Type B pancreatic cell (in vitro differentiated cells): ENCODE data around the gene CD33. TPM values are rescaled to one million over a fixed set of nuclear protein-coding genes. Genes with fewer than 3 reads are reported as not detected.

ENCODE experiments used
- DNase-seq: peaks from one replicate; pipeline ENCODE4 v3.0.0; 2021; ENCODE audit warnings: mixed read lengths; ENCODE audit not compliant: unreplicated experiment; ENCODE audit errors: extremely low spot score
- H3K27ac Mint-ChIP-seq: 2 replicates; pipeline ENCODE4 v1.8.0; 2021; ENCODE audit warnings: mild to moderate bottlenecking, mixed read lengths
- H3K27me3 Mint-ChIP-seq: 2 replicates; pipeline ENCODE4 v1.8.0; 2021; ENCODE audit warnings: mixed read lengths
- H3K36me3 Mint-ChIP-seq: 2 replicates; pipeline ENCODE4 v1.8.0; 2021; ENCODE audit warnings: mixed read lengths
- H3K4me1 Mint-ChIP-seq: one replicate; pipeline ENCODE4 v1.8.0; 2021; ENCODE audit warnings: mixed read lengths; ENCODE audit not compliant: unreplicated experiment
- H3K4me3 Mint-ChIP-seq: 2 replicates; pipeline ENCODE4 v1.8.0; 2021; ENCODE audit warnings: mild to moderate bottlenecking, mixed read lengths
- H3K9me3 Mint-ChIP-seq: 2 replicates; pipeline ENCODE4 v1.8.0; 2021; ENCODE audit warnings: mixed read lengths
- total RNA-seq: library from RNA; stranded (reverse); gene quantifications from 2 replicates; pipeline ENCODE4 v1.2.1, GENCODE V29; 2021; ENCODE audit warnings: low replicate concordance
- TF ChIP-seq, protein P1 (sequence below): fragments of 200-600 bp; sonication (generic); conservative IDR thresholded peaks from 2 replicates; pipeline ENCODE4 v1.5.0; 2021; ENCODE audit warnings: antibody characterized with exemption, mild to moderate bottlenecking

The CD33 gene
- total RNA-seq, 1 donor from 2014 or later: not detected

DNA sequence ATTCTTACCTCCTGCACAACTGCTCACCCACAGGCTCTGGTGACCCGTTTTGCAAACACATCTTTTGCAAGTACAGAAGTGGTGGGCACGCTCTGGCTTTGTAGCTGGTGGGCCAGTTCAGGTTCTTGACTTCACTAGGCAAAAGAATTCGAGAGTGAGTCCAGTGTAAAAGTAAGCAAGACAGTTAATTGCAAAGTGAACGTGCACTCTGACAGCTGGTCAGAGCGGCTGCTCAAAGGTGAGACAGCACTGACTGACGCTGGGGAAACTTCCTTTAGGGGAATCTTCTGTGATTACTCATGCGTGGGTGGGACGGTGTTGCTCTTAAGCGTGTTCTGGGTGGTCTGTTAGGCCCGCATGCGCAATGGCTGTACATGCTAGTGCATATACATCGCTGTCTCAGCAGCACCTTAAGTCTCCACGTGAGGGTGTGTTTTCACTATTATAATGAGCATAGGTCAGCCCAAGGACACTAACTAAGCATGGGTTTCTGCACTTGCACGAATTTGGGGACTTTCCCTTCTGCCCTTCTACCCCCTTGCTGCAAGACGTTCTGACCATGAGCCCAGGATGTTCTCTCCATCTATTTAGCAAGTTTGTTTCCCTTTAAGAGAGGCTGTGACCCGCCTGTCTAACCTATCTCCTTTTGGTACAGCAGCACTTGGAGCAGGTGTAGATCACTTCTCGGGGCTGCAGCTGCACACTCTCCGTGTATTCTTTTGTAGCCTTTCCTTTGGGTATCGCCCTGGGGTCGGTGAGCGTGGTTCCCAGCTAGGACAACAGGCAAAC, 30.2 kb upstream of the CD33 start:
- no peaks in the 10 kb centered on the region for H3K4me1 Mint-ChIP-seq
- no peak overlapping the region for H3K4me3 Mint-ChIP-seq
- no peaks in the 10 kb centered on the region for H3K36me3 Mint-ChIP-seq
- H3K27ac Mint-ChIP-seq: no peak overlapping the region
- TF ChIP-seq, protein P1, sequence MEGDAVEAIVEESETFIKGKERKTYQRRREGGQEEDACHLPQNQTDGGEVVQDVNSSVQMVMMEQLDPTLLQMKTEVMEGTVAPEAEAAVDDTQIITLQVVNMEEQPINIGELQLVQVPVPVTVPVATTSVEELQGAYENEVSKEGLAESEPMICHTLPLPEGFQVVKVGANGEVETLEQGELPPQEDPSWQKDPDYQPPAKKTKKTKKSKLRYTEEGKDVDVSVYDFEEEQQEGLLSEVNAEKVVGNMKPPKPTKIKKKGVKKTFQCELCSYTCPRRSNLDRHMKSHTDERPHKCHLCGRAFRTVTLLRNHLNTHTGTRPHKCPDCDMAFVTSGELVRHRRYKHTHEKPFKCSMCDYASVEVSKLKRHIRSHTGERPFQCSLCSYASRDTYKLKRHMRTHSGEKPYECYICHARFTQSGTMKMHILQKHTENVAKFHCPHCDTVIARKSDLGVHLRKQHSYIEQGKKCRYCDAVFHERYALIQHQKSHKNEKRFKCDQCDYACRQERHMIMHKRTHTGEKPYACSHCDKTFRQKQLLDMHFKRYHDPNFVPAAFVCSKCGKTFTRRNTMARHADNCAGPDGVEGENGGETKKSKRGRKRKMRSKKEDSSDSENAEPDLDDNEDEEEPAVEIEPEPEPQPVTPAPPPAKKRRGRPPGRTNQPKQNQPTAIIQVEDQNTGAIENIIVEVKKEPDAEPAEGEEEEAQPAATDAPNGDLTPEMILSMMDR: no peak
- DNase-seq: no peak
- no peaks in the 10 kb centered on the region for H3K9me3 Mint-ChIP-seq
- H3K27me3 Mint-ChIP-seq: peaks cover 17% of the 10 kb centered on the region

DNA sequence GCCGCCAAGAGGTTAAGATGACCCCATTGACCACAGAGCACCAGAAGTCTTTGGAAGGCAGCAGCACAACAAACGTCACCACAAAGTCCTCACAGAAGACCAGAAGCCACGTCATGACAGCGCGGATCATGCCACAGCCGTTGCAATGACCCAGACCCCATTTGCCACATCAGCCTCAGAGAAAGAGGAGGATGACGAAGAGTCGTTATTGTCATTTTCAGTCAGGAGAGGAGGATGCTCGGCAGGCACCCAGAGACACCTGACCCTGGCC, 29.6 kb upstream of the CD33 start:
- Mint-ChIP-seq H3K36me3 (no peaks in the 10 kb centered on the region), H3K27ac (no peak overlapping the region), H3K9me3 (no peaks in the 10 kb centered on the region), H3K27me3 (peaks cover 17% of the 10 kb centered on the region), H3K4me3 (no peak overlapping the region), H3K4me1 (no peaks in the 10 kb centered on the region)
- DNase-seq: no peak
- TF ChIP-seq, protein P1: no peak

DNA sequence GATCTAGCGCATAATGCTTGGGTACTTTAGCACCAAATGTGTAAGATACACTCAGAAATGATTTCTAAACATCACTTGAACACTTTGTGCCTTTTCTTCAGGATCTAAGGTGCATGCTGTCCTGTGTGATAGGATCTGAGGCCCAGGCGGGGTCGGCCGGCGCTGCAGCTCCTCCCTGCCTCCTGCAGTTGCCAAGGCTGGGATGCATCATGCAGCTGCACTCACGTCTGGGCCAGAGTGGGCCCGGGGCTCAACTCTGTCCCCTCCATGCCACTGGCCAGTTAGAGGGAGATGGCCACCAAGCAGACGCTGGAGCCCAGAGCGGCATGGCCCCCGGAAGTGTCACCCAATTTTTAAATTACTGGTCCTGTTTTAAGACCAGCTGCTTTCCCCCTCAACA, 29.3 kb upstream of the CD33 start:
- H3K4me3 Mint-ChIP-seq: no peak overlapping the region
- no peaks in the 10 kb centered on the region for H3K4me1 Mint-ChIP-seq
- H3K27ac Mint-ChIP-seq: no peak overlapping the region
- H3K27me3 Mint-ChIP-seq: peaks cover 20% of the 10 kb centered on the region
- no peaks in the 10 kb centered on the region for H3K36me3 Mint-ChIP-seq
- no peaks in the 10 kb centered on the region for H3K9me3 Mint-ChIP-seq
- DNase-seq: no peak
- TF ChIP-seq, protein P1: no peak

DNA sequence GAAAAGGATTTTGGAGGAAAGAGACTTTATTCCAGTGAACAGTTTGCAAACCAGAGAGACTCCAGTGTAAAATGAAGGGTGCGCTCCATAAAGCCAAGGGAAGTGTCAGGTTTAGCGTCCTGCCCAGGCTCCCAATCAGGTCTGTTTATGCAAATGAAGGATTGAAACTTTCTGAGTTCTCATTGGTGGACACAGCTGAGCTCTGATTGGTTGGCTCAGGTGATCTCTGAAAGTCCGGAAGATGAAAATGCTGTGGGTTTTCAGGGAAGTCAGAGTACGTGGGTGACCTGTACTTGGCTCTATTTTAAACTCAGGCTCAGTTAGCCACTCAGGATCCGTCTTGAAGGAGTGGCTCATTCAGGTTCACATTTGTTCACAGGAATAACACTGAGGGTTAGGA, 28.7 kb upstream of the CD33 start:
- no peak overlapping the region for H3K4me3 Mint-ChIP-seq
- H3K27ac Mint-ChIP-seq: no peak overlapping the region
- no peak for DNase-seq
- no peaks in the 10 kb centered on the region for H3K4me1 Mint-ChIP-seq
- no peaks in the 10 kb centered on the region for H3K36me3 Mint-ChIP-seq
- TF ChIP-seq, protein P1: no peak
- H3K27me3 Mint-ChIP-seq: peaks cover 23% of the 10 kb centered on the region
- H3K9me3 Mint-ChIP-seq: no peaks in the 10 kb centered on the region

DNA sequence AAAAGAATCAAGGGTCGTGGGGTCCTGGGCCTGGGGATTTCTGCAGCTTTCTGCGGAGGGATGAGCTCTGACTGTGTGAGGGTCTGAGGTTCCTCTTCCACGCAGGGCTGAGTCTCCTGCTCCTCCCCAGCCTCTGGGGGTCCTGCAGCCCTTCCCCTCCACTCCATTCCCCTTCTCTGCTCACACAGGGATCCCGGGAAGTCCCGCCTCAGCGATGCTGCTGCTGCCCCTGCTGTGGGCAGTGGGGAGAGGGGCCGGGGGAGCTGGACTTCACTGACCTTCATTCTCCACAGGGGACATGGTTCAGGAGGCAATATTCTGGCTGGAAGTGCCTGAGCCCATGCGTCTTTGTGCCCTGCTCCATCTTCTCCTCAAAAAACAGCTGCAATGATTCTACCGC, 26.2 kb upstream of the CD33 start:
- Mint-ChIP-seq H3K4me1 (no peaks in the 10 kb centered on the region), H3K36me3 (no peaks in the 10 kb centered on the region), H3K27ac (no peak overlapping the region), H3K27me3 (peaks cover 21% of the 10 kb centered on the region), H3K4me3 (no peak overlapping the region), H3K9me3 (no peaks in the 10 kb centered on the region)
- TF ChIP-seq, protein P1: no peak
- DNase-seq: no peak
